ENCODE data around the gene EXOC6.
"Not testable (repeated sequence)": the region's sequence is repeated elsewhere in the genome, so short reads cannot be mapped to it uniquely, and the experiment has no call there.

The EXOC6 gene

GRCh38 chr10:92946491-92946890 is 98.2 kb downstream of the EXOC6 start:
- DNase-seq = no peak

DNA sequence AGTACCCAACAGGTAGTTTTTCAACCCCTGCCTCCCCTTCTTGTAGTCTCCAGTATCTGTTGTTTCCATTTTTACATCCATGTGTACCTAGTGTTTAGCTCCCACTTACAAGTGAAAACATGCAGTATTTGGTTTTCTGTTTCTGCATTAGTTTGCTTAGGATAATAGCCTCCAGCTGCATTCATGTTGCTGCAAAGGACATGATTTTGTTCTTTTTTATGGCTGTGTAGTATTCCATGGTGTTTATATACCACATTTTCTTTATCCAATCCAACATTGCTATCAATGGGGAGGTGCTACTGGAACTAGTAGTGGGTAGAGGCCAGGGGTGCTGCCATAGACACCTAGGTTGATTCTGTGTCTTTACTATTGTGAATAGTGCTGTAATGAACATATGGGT is 104.3 kb downstream of the EXOC6 start:
- not testable (repeated sequence) for DNase-seq

DNA sequence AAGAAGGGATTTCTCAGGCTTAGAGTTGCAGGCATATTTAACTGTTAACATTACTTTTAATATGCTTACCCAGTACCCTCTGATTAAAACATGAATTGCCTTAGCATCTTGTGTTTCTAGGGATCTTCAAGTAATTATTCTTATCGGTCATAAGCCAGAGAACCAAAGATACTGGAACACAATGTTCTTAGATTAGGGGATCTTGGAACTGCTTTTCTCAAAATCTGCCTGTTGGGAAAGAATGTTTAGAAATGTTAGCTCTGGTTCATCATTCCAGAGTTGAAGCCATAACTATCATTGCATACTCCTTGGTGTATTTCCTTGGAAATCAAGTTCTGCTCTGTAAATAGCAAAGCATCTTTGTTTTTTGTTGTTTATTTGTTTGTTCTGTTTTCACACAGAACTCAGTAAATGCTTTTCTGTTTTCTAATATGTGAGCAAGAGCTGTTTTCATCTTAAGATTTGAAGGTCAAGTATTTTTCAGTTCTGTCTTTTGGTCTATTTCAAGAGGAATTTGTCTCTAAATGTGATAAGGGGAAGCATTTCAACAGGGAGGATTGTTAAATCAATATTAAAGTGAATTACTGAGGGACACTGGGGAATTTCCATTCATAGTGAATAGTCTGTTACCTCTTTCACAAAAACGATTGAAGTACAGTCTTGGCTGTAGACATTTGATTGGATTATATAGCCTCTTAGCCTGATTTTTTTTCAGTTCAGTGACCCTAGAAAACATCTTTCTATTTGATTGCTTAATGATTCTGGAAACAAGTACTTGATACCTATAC is 109.1 kb downstream of the EXOC6 start:
- DNase-seq = no peak

- no peak for DNase-seq
Observed at GRCh38 chr10:92961638-92962037, 113.3 kb downstream of the EXOC6 start.

GRCh38 chr10:92965314-92965713 is 117.0 kb downstream of the EXOC6 start:
- DNase-seq = peak; percentile 83

DNA sequence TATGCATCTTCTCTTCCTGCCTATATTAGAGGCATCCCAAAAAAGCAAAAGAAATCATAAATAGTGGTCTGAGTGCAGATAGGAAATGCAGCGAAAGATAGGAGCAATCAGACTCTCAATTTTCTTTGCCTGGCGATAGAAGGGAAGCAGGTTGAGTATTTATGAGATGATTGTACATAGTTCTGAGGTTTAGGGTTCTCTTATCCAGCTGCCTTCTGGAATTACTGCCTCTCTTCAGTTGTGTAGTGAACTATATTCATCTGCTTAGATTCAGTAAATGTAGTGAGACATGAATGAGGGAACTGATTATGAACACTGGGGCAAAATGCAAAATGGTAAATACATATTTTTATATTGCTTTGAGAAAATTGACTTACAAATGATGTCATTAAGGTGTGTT is 119.3 kb downstream of the EXOC6 start:
- DNase-seq = peak; percentile 40

DNA sequence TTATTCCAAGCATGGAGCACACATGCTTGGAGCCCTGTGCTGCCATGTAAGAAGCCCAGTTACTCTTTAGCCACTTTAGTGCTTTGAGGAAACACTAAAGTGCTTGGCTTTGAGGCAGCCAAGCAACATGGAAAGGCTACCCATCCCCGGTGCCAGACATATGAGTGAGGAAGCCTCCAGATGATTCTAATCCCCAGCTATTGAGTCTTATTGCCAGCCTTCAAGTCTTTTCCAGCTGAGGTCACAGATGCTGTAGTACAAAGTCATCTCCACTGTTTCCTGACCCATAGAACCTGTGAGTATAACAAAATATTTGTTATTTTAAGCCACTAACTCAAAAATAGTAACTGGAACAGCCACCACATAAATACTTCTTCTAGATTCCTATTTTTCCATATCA is 120.8 kb downstream of the EXOC6 start:
- DNase-seq = no peak

GRCh38 chr10:92970301-92971070 is 122.2 kb downstream of the EXOC6 start:
- no peak for DNase-seq

- peak; percentile 95 for DNase-seq
Observed at GRCh38 chr10:92972066-92972870, 123.9 kb downstream of the EXOC6 start.

DNA sequence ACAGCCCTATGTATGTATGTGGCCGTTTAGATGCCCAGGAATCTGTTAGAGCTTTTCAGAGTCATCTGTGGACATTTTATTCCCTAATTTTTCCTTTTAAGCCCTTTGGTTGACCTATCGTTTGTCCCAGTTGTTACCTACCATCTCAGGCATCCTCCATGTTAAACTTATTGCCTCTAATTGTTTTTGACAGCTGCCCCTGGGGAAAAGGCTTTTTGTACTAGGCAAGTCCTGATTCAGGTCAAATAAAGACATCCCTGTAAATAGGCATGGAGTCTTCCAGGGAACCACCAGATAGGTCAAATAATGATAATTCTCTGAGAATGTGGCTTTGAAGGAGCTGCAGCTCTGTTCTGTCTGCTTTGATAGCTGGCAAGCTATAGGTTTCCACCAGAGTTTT is 124.6 kb downstream of the EXOC6 start:
- DNase-seq = peak; percentile 44

GRCh38 chr10:92976278-92976677 is 128.0 kb downstream of the EXOC6 start:
- not testable (repeated sequence) for DNase-seq

DNA sequence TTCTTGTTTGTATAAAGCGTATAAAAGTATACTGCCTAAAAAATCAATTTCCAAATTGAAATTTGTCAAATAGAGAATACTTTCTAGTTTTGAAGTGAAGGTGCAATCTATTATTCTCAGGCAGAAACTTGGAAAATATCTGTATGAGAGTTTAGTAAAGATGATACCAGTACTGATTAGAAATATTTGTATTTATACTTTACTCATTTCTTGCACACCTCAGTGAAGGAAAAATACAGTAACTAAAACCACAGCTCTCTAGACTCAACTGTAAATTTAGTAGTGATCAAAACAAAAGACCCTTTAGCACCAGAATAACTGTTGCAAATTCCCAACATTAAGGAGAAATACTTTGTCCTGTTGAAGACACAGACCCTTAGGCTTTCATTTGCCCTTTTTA is 140.9 kb downstream of the EXOC6 start:
- DNase-seq = no peak

DNA sequence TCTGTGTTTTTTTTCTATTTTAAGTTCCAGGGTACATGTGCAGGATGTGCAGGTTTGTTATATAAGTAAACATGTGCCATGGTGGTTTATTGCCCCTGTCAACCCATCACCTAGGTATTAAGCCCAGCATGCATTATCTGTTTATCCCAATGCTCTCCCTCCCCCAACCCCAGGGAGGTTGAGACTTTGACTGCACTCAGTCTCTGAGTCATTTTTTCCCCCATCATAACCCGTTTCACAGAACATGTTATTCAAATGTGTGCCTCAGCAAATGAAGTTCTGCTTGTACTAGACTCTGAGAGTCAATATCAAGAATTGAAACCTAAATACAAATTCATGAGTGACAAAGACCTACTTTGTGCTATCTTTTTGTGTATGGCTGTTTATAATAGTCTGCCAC is 142.3 kb downstream of the EXOC6 start:
- DNase-seq = peak; percentile 71

GRCh38 chr10:92991513-92991912 is 143.2 kb downstream of the EXOC6 start:
- no peak for DNase-seq

- peak; percentile 50 for DNase-seq
Observed at GRCh38 chr10:92993699-92994272, 145.5 kb downstream of the EXOC6 start.

DNA sequence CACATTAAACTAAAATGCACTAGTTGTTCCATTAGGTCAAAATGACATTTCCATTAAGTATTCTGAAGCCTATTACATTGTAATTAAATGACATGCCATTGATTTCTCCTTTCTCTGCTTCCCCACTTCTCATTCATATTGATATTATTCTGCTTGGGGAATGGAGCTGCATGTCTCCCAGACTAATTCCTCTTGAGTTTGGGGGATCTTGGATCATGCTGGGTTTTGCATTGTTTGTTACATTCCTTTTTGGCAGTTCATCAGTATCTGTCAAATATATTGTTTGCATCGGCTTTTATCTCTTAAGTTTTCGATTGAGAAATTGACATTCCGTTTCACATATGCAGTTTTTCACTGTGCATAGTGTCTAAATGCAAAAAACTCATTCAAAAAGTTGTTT is 147.2 kb downstream of the EXOC6 start:
- no peak for DNase-seq

DNA sequence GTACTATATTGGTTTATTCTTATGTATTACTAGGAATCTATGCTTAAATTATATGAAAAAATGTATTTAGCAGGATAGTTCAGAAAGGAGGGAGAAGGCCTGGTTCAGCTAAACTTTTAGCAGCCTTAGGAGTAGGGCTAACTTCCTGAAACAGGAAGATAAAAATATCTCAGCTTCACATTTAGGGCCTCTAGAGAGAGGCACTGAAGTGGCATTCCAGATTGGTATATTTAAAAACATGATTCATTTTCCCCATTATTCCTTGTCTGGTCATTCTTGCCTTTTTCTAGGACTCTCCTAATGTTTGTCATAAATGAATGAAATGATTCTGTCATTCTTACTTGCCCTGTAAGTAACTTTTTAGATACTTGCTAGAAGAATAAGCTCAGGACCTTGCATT is 149.3 kb downstream of the EXOC6 start:
- DNase-seq = no peak

DNA sequence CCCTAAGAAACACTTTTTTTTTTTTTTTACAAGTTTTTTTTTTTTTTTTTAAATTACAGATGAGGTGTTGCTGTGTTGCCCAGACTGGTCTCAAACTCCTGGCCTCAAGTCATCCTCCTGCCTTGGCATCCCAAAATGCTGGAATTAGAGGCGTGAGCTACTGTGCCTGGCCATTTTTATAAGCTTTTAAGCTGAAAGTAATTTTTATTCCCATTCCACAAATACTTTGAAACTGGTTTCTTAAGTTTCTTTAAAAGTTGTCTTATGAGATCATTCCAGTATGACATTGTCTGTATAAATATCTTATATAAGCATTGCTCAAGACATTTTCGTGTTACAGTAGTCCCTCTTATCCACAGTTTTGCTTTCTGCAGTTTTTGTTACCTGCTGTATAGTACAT is 150.9 kb downstream of the EXOC6 start:
- DNase-seq = no peak

- DNase-seq = peak; percentile 73
Observed at GRCh38 chr10:93006435-93007039, 158.2 kb downstream of the EXOC6 start.

DNA sequence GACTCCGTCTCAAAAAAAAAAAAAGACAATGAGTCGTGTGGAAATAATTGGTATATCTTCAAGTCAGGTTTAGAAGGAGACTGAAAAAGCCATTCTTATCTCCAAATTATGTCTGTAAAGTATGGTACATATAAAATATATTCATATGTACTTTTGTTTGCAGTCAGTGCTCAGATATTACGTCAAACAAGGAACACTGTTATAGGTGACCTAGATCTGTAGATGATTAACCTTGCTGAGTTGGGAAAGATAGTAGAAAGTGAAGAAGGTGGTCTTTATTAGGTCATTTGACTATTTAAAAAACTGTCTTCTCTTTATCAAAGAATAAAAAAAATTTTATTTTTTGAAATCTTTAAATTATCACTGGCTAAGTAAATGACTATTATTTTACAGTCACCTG is 167.4 kb downstream of the EXOC6 start:
- DNase-seq = no peak

DNA sequence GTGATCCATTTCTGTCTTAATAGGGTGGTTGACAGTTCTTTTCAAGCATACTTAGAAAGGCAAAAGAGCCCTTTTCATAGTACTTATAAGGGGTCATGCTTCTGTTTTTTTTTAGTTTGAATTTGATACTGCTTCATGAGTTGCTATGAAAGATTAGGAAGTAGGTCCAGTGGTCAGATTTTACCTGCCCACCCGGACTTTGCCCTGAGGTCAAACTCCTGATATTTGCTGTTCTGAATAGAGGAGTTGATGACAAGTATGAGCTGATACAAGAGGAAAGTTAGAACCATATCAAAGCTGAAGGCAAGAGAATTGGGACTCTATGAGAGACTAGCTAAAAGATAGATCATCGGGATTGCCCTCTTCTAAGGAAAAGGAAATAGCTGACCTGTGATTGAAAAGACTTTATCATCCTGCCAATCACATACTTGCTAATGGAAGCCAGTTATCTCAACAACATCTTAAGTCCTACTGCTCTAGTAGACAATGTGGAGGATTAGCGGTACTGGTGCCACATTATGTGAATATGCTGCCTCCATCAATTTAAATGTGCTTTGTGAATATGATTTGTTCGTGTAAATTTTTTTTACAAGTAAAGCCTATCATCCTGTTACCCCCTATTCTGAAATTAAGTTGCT is 174.8 kb downstream of the EXOC6 start:
- no peak for DNase-seq

DNA sequence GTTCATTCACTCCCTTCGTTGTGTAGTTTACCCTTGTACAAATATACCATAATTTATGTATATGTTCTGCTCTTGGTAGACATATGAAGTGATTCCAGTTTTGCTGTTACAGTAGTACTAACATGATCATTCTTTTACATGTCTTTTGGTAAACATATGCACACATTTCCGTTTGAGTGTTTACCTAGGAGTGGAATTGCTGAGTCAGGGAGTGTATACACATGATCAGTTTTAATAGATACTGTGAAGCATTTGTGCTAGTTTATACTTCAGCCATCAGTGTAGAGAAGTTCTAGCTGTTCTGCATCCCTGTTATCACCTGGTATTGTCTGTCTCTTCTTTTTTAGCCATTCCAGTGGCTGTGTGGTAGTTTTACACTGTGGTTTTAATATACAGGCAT is 177.8 kb downstream of the EXOC6 start:
- DNase-seq = no peak
